Measurements from ENCODE around the gene ICE2. TPM values are rescaled to one million over a fixed set of nuclear protein-coding genes. Genes with fewer than 3 reads are reported as not detected.

ICE2 gene
- polyA plus RNA-seq, 1 of the 3 experiments (the other 2 are of a cell fraction): 19.0 TPM

DNA sequence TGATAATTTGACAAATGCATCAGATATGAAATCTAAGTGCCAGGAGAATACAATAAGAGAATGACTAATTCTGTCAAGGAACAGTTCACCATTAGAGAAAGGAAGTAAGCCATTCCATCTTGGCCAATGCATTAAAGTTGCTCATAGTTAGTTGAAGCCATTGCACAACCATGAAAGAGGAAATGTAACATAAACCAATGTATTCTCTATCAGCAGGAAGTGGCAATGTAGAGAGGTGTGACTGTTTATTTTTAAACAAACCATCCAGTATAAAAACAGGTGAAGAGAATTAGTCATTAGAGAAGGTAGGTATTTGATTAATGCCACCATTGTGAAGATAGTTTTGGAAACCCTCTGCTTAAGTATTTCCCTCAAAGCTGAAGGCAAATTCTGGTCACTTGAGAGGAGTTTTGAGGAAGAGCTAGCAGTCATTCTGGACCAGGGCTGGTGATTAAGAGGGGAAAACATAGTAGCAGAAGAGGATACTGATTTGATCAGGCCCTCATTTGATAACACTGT lies 70.4 kb downstream of the ICE2 start:
- Histone ChIP-seq H3K36me3 (replicated peaks in 1 of 2; ENCODE audit: control insufficient read depth in 1 of 2, insufficient read depth in 2 of 2, low read length in 1 of 2) (no peaks in the 10 kb centered on the region), H2AFZ (ENCODE audit: low read depth) (no peak overlapping the region), H3K4me1 (ENCODE audit: control insufficient read depth in 1 of 2, insufficient read depth in 2 of 2, low read depth in 1 of 2, low read length in 1 of 2) (peaks cover 0 to 29% of the 10 kb centered on the region in 2 experiments; a peak in 2 of 4 replicates), H4K20me1 (ENCODE audit: insufficient read depth) (no peaks in the 10 kb centered on the region), H3K9ac (no peak overlapping the region), H3K27me3 (ENCODE audit: insufficient read depth) (no peaks in the 10 kb centered on the region), H3K4me2 (peak overlapping the region; percentile 61; the same call in 1 of the 2 replicates), H3K9me2 (no peaks in the 10 kb centered on the region), H3K79me2 (ENCODE audit: insufficient read depth) (no peaks in the 10 kb centered on the region), H3F3A (replicated peaks; ENCODE audit: insufficient read depth) (peaks cover 21% of the 10 kb centered on the region), H3K9me3 (no peaks in the 10 kb centered on the region), H3K4me3 (ENCODE audit: low read depth in 2 of 2, low read length in 1 of 2) (no peak overlapping the region), H3K27ac (ENCODE audit: low read depth in 2 of 2, low read length in 1 of 2) (peak overlapping the region in 1 of 2 experiments; percentile 80; a peak in 2 of 4 replicates)
- CTCF ChIA-PET: no interaction called here
- POLR2A ChIA-PET: no interaction called here
- DNase-seq: no peak
- peak; percentile 76 for TF ChIP-seq JUND (IDR thresholded peaks at IDR 0.05)
- TF ChIP-seq FOXJ3 (CRISPR knock-in tag; IDR thresholded peaks at IDR 0.05): no peak
- TF ChIP-seq MEF2A (IDR thresholded peaks at IDR 0.05; ENCODE audit: borderline replicate concordance, low read depth): 0 out of 2 replicates have a peak, but pooled peaks have one; percentile 28
- TF ChIP-seq RFX5 (IDR thresholded peaks at IDR 0.05; ENCODE audit: low read length): no peak
- peak; percentile 66; the same call in 1 of the 2 replicates for TF ChIP-seq TEAD4 (IDR thresholded peaks at IDR 0.05; ENCODE audit: borderline replicate concordance, insufficient read depth)
- TF ChIP-seq RCOR1 (IDR thresholded peaks at IDR 0.05; ENCODE audit: low read length): no peak
- no peak for TF ChIP-seq TAF1 (IDR thresholded peaks at IDR 0.05; ENCODE audit: borderline replicate concordance, low read depth, low read length)
- no peak for TF ChIP-seq GATA2 (CRISPR knock-in tag; IDR thresholded peaks at IDR 0.05)
- TF ChIP-seq RXRA (IDR thresholded peaks at IDR 0.05; ENCODE audit: borderline replicate concordance, low read depth): no peak; the same call in 1 of the 2 replicates
- TF ChIP-seq RAD21 (IDR thresholded peaks at IDR 0.05; ENCODE audit: low read length): no peak
- peak; percentile 8 to 86; a peak in 2 of 4 replicates for TF ChIP-seq EP300 (IDR thresholded peaks at IDR 0.05; ENCODE audit: borderline replicate concordance in 1 of 2, low read depth in 1 of 2, low read length in 1 of 2)
- peak; percentile 81 for TF ChIP-seq TCF12 (IDR thresholded peaks at IDR 0.05)
- peak; percentile 76 for TF ChIP-seq FOSL2 (IDR thresholded peaks at IDR 0.05; ENCODE audit: borderline replicate concordance, low read depth)
- no peak; the same call in 1 of the 2 replicates for TF ChIP-seq POLR2AphosphoS5 (IDR thresholded peaks at IDR 0.05; ENCODE audit: low read depth, low read length)
- no peak for TF ChIP-seq CHD2 (IDR thresholded peaks at IDR 0.05; ENCODE audit: low read length, partially characterized antibody)
- TF ChIP-seq, protein P1, sequence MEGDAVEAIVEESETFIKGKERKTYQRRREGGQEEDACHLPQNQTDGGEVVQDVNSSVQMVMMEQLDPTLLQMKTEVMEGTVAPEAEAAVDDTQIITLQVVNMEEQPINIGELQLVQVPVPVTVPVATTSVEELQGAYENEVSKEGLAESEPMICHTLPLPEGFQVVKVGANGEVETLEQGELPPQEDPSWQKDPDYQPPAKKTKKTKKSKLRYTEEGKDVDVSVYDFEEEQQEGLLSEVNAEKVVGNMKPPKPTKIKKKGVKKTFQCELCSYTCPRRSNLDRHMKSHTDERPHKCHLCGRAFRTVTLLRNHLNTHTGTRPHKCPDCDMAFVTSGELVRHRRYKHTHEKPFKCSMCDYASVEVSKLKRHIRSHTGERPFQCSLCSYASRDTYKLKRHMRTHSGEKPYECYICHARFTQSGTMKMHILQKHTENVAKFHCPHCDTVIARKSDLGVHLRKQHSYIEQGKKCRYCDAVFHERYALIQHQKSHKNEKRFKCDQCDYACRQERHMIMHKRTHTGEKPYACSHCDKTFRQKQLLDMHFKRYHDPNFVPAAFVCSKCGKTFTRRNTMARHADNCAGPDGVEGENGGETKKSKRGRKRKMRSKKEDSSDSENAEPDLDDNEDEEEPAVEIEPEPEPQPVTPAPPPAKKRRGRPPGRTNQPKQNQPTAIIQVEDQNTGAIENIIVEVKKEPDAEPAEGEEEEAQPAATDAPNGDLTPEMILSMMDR (IDR thresholded peaks at IDR 0.05): no peak
- no peak for TF ChIP-seq MXI1 (IDR thresholded peaks at IDR 0.05; ENCODE audit: low read depth, low read length)
- TF ChIP-seq ELF1 (IDR thresholded peaks at IDR 0.05): peak; percentile 54; the same call in 1 of the 2 replicates
- no peak for TF ChIP-seq SMC3 (IDR thresholded peaks at IDR 0.05; ENCODE audit: low read depth, low read length)
- TF ChIP-seq PBX3 (IDR thresholded peaks at IDR 0.05): peak; percentile 83
- TF ChIP-seq FOXM1 (IDR thresholded peaks at IDR 0.05; ENCODE audit: low read depth): peak; percentile 78
- no peak for TF ChIP-seq GABPA (IDR thresholded peaks at IDR 0.05; ENCODE audit: low read depth)
- TF ChIP-seq SIN3A (IDR thresholded peaks at IDR 0.05; ENCODE audit: borderline replicate concordance, low read depth, low read length): no peak
- TF ChIP-seq ZBTB33 (IDR thresholded peaks at IDR 0.05; ENCODE audit: borderline replicate concordance, low read depth): peak; percentile 10; the same call in 1 of the 2 replicates
- TF ChIP-seq NFIC (IDR thresholded peaks at IDR 0.05; ENCODE audit: borderline replicate concordance): peak; percentile 77
- no peak for TF ChIP-seq EZH2phosphoT487 (IDR thresholded peaks at IDR 0.05; ENCODE audit: borderline replicate concordance, low read depth)
- no peak for TF ChIP-seq IRF3 (IDR thresholded peaks at IDR 0.05; ENCODE audit: low read depth, low read length)
- TF ChIP-seq USF1 (IDR thresholded peaks at IDR 0.05; ENCODE audit: borderline replicate concordance, low read depth): no peak
- TF ChIP-seq MAX (IDR thresholded peaks at IDR 0.05; ENCODE audit: low read depth): peak; percentile 45; the same call in 1 of the 2 replicates
